Body of pancreas (tissue), 4 donors: Measurements from ENCODE around the gene HDAC11.

Source experiments
- CTCF ChIP-seq, 7 experiments: fragments of 450-650 bp in 4 of 7; fragments of 200-600 bp in 3 of 7; sonication (generic) in 3 of 7; IDR thresholded peaks; one replicate each; pipeline ENCODE4 v1.5.1; 2016 to 2019; ENCODE audit warnings: antibody characterized with exemption in 7 of 7
- POLR2A ChIP-seq, 3 donors: fragments of 450-650 bp; IDR thresholded peaks; one replicate each; pipeline ENCODE4 v1.6.1; 2016; ENCODE audit warnings: antibody characterized with exemption in 3 of 3, mild to moderate bottlenecking in 2 of 3

DNA sequence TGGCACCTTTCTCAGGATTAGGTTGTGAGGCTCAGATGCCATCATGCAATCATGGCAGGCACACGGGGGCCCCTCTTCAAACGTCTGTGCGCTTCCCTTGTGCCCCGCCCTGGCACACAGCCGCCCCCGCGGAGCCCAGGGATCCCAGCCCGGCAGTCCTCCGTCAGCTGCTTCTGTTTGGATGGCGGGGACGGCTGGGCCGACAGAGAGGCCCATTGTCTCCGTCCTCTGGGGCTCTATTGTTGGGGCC, 849 bp upstream of the HDAC11 start:
- TF ChIP-seq CTCF (IDR thresholded peaks at IDR 0.05) (no peak), POLR2A (IDR thresholded peaks at IDR 0.05) (no peak)
